ENCODE results near the gene ZNF70.

GRCh38 chr22:23693979-23694680, 56.8 kb downstream of the ZNF70 start:
- TF ChIP-seq CTCF (IDR thresholded peaks at IDR 0.05; ENCODE audit: low read length) (no peak), EZH2 (IDR thresholded peaks at IDR 0.05; ENCODE audit: borderline replicate concordance, low read length) (no peak)
